HG02759 (cell line): ENCODE measurements around the gene MKNK2.
"Not testable (repeated sequence)": the region's sequence is repeated elsewhere in the genome, so short reads cannot be mapped to it uniquely, and the experiment has no call there.

ENCODE experiments used
- ATAC-seq: cut with Tn5 transposase; IDR thresholded peaks from one replicate; pipeline ENCODE4 v1.9.1; 2021; ENCODE audit warnings: mild to moderate bottlenecking, moderate library complexity; ENCODE audit not compliant: unreplicated experiment

Gene MKNK2

GRCh38 chr19:2050991-2051772, at the start of gene MKNK2:
Gene MKNK2, minus strand, starts transcription at chr19:2051244. Its CDS starts 393 bp downstream, at chr19:2050851.
- peak; percentile 63 for ATAC-seq

GRCh38 chr19:2100719-2101061, 49.6 kb upstream of the MKNK2 start:
- ATAC-seq: no peak

- ATAC-seq: no peak
Observed at GRCh38 chr19:2099937-2100718, 49.1 kb upstream of the MKNK2 start.

GRCh38 chr19:2099054-2099501, 48.0 kb upstream of the MKNK2 start:
- ATAC-seq: no peak

GRCh38 chr19:2097886-2098327, 46.9 kb upstream of the MKNK2 start:
- no peak for ATAC-seq

- no peak for ATAC-seq
Observed at GRCh38 chr19:2097203-2097885, 46.3 kb upstream of the MKNK2 start.

GRCh38 chr19:2096480-2097202, 45.6 kb upstream of the MKNK2 start, which contains the start of gene IZUMO4:
Gene IZUMO4, plus strand, starts transcription at chr19:2096915. Its CDS starts 31 bp downstream, at chr19:2096946.
- peak; percentile 68 for ATAC-seq

- ATAC-seq: peak; percentile 46
Observed at GRCh38 chr19:2096034-2096479, 45.0 kb upstream of the MKNK2 start, which contains the start of gene MOB3A. Gene MOB3A, minus strand, starts transcription at chr19:2096326. Its CDS starts 17,766 bp downstream, at chr19:2078560.

GRCh38 chr19:2091926-2092525, 41.0 kb upstream of the MKNK2 start:
- not testable (repeated sequence) for ATAC-seq

GRCh38 chr19:2089727-2090053, 38.6 kb upstream of the MKNK2 start:
- ATAC-seq: no peak

GRCh38 chr19:2089001-2089711, 38.1 kb upstream of the MKNK2 start:
- ATAC-seq: no peak

GRCh38 chr19:2087621-2088100, 36.6 kb upstream of the MKNK2 start:
- ATAC-seq: no peak

- ATAC-seq: not testable (repeated sequence)
Observed at GRCh38 chr19:2086695-2087620, 35.9 kb upstream of the MKNK2 start.

- peak; percentile 36 for ATAC-seq
Observed at GRCh38 chr19:2084993-2085720, 34.1 kb upstream of the MKNK2 start.

- ATAC-seq: no peak
Observed at GRCh38 chr19:2083174-2083854, 32.3 kb upstream of the MKNK2 start.

- ATAC-seq: no peak
Observed at GRCh38 chr19:2081873-2082810, 31.1 kb upstream of the MKNK2 start.
